ENCODE results near the gene CYB561A3.

The CYB561A3 gene

GRCh38 chr11:61345170-61345610, 16.5 kb downstream of the CYB561A3 start:
- no peak for DNase-seq

GRCh38 chr11:61343792-61344745, 17.6 kb downstream of the CYB561A3 start:
- DNase-seq, result no peak

- DNase-seq, result no peak
Measured at GRCh38 chr11:61342207-61342803, 19.4 kb downstream of the CYB561A3 start.

GRCh38 chr11:61341706-61342105, 20.0 kb downstream of the CYB561A3 start:
- DNase-seq, result no peak

GRCh38 chr11:61340979-61341378, 20.7 kb downstream of the CYB561A3 start:
- peak in 2 of 3 donors; percentile 21 to 27 for DNase-seq

GRCh38 chr11:61339490-61339878, 22.2 kb downstream of the CYB561A3 start:
- DNase-seq, result no peak

GRCh38 chr11:61338783-61339489, 22.7 kb downstream of the CYB561A3 start:
- no peak for DNase-seq

GRCh38 chr11:61337706-61338470, 23.8 kb downstream of the CYB561A3 start:
- no peak for DNase-seq

GRCh38 chr11:61336171-61336935, 25.3 kb downstream of the CYB561A3 start:
- peak; percentile 76 to 88 (median 82) for DNase-seq

- no peak for DNase-seq
Measured at GRCh38 chr11:61335355-61335710, 26.3 kb downstream of the CYB561A3 start.

- peak in 2 of 3 donors; percentile 21 to 37 for DNase-seq
Measured at GRCh38 chr11:61334434-61335354, 27.0 kb downstream of the CYB561A3 start.

- no peak for DNase-seq
Measured at GRCh38 chr11:61333550-61334433, 27.9 kb downstream of the CYB561A3 start.

- peak; percentile 83 to 93 (median 84) for DNase-seq
Measured at GRCh38 chr11:61332797-61333549, 28.7 kb downstream of the CYB561A3 start, which contains the start of the genes DDB1 and TKFC. Gene DDB1 (minus strand): TSS chr11:61333105. CDS start chr11:61332968, 137 bp downstream. Gene TKFC (plus strand): TSS chr11:61333228. CDS start chr11:61334729, 1,501 bp downstream.

GRCh38 chr11:61332281-61332796, 29.3 kb downstream of the CYB561A3 start:
- DNase-seq, result peak in 1 of 3 donors; percentile 9

GRCh38 chr11:61331651-61332050, 30.0 kb downstream of the CYB561A3 start:
- peak in 2 of 3 donors; percentile 44 to 61 for DNase-seq

GRCh38 chr11:61329871-61330270, 31.8 kb downstream of the CYB561A3 start:
- no peak for DNase-seq

GRCh38 chr11:61328351-61328750, 33.3 kb downstream of the CYB561A3 start:
- no peak for DNase-seq

- no peak for DNase-seq
Measured at GRCh38 chr11:61327669-61328071, 34.0 kb downstream of the CYB561A3 start.
